ENCODE data around the gene HOXA11.

- TF ChIP-seq CTCF (IDR thresholded peaks at IDR 0.05 in 4 of 5, conservative IDR thresholded peaks at IDR 0.05 in 1 of 5): no peak
- TF ChIP-seq POLR2A (IDR thresholded peaks at IDR 0.05): no peak
Observed at GRCh38 chr7:27219821-27220220, 34.8 kb upstream of the HOXA11 start.

Data from gastrocnemius medialis (tissue), 4 donors.